Measurements from ENCODE around the gene ZNF497. TPM values are rescaled to one million over a fixed set of nuclear protein-coding genes. Genes with fewer than 3 reads are reported as not detected.
A peak's percentile ranks its signal among the peaks of the same experiment; 100 is the strongest.

Gene ZNF497
- total and polyA plus RNA-seq, 2 of the 13 experiments (the other 11 are each of a cell fraction or from before 2014, with no cell fraction given) = 1.5 to 1.9 TPM

- TF ChIP-seq ARID5B (CRISPR knock-in tag; IDR thresholded peaks at IDR 0.05) = no peak
- TF ChIP-seq POLR2AphosphoS2 (IDR thresholded peaks at IDR 0.05; ENCODE audit: low read depth, low read length) = no peak
- no peak for TF ChIP-seq ZNF142 (CRISPR knock-in tag; IDR thresholded peaks at IDR 0.05)
- 0 out of 2 replicates have a peak, but pooled peaks have one; percentile 58 for TF ChIP-seq ZNF276 (CRISPR knock-in tag; IDR thresholded peaks at IDR 0.05; ENCODE audit: low read depth)
- no peak for TF ChIP-seq PPARG (CRISPR knock-in tag; conservative IDR thresholded peaks at IDR 0.05)
- TF ChIP-seq TEAD3 (CRISPR knock-in tag; optimal IDR thresholded peaks at IDR 0.05; ENCODE audit: borderline replicate concordance) = no peak
- TF ChIP-seq DNMT3B (CRISPR knock-in tag; conservative IDR thresholded peaks at IDR 0.05) = no peak; the same call in 1 of the 2 replicates
- no peak for TF ChIP-seq ZNF17 (CRISPR knock-in tag; IDR thresholded peaks at IDR 0.05)
- no peak for TF ChIP-seq MXI1 (IDR thresholded peaks at IDR 0.05; ENCODE audit: borderline replicate concordance, low read depth, low read length)
- no peak for TF ChIP-seq ZNF468 (CRISPR knock-in tag; IDR thresholded peaks at IDR 0.05)
- no peak for TF ChIP-seq NAIF1 (CRISPR knock-in tag; IDR thresholded peaks at IDR 0.05; ENCODE audit: borderline replicate concordance)
- TF ChIP-seq AKNA (CRISPR knock-in tag; IDR thresholded peaks at IDR 0.05; ENCODE audit: borderline replicate concordance) = no peak
Observed at GRCh38 chr19:58385891-58386575, 23.5 kb upstream of the ZNF497 start (continued).
